GM19238 (cell line): Measurements from ENCODE around the gene SPOCK3.
"Not testable (repeated sequence)": the region's sequence is repeated elsewhere in the genome, so short reads cannot be mapped to it uniquely, and the experiment has no call there.

ENCODE experiments used
- DNase-seq: peaks from one replicate; pipeline ENCODE4 v3.0.0; 2011; ENCODE audit warnings: low spot score; ENCODE audit not compliant: insufficient read length

The SPOCK3 gene

GRCh38 chr4:167035390-167035789 lies 198.9 kb downstream of the SPOCK3 start:
- no peak for DNase-seq

- DNase-seq: no peak
Measured at GRCh38 chr4:167034983-167035382, 199.3 kb downstream of the SPOCK3 start.

- DNase-seq: no peak
Measured at GRCh38 chr4:167032871-167033270, 201.4 kb downstream of the SPOCK3 start.

- DNase-seq: no peak
Measured at GRCh38 chr4:167031534-167032156, 202.6 kb downstream of the SPOCK3 start.

- no peak for DNase-seq
Measured at GRCh38 chr4:167028976-167029375, 205.3 kb downstream of the SPOCK3 start.

GRCh38 chr4:167025670-167026069 lies 208.6 kb downstream of the SPOCK3 start:
- DNase-seq: no peak

GRCh38 chr4:167023364-167023925 lies 210.8 kb downstream of the SPOCK3 start:
- no peak for DNase-seq

GRCh38 chr4:167021545-167022155 lies 212.6 kb downstream of the SPOCK3 start:
- no peak for DNase-seq

- no peak for DNase-seq
Measured at GRCh38 chr4:167020410-167020809, 213.9 kb downstream of the SPOCK3 start.

- no peak for DNase-seq
Measured at GRCh38 chr4:167014944-167015343, 219.3 kb downstream of the SPOCK3 start.

- no peak for DNase-seq
Measured at GRCh38 chr4:167003326-167003725, 231.0 kb downstream of the SPOCK3 start.

GRCh38 chr4:167000141-167000852 lies 234.0 kb downstream of the SPOCK3 start:
- no peak for DNase-seq

- DNase-seq: no peak
Measured at GRCh38 chr4:166996216-166996615, 238.1 kb downstream of the SPOCK3 start.

- no peak for DNase-seq
Measured at GRCh38 chr4:166994686-166995085, 239.6 kb downstream of the SPOCK3 start.

GRCh38 chr4:166991006-166991561 lies 243.2 kb downstream of the SPOCK3 start:
- no peak for DNase-seq

GRCh38 chr4:166989886-166990285 lies 244.4 kb downstream of the SPOCK3 start:
- no peak for DNase-seq

GRCh38 chr4:166987026-166987425 lies 247.3 kb downstream of the SPOCK3 start:
- DNase-seq: no peak

GRCh38 chr4:166981847-166982246 lies 252.4 kb downstream of the SPOCK3 start:
- DNase-seq: no peak

- DNase-seq: no peak
Measured at GRCh38 chr4:166980419-166980818, 253.9 kb downstream of the SPOCK3 start.

- DNase-seq: no peak
Measured at GRCh38 chr4:166977596-166977995, 256.7 kb downstream of the SPOCK3 start.

- no peak for DNase-seq
Measured at GRCh38 chr4:166972071-166972470, 262.2 kb downstream of the SPOCK3 start.

GRCh38 chr4:166968219-166968618 lies 266.1 kb downstream of the SPOCK3 start:
- DNase-seq: not testable (repeated sequence)
